Smooth muscle cell of the brain vasculature (primary cell): Measurements from ENCODE around the gene SLC19A3.
"Not testable (repeated sequence)": the region's sequence is repeated elsewhere in the genome, so short reads cannot be mapped to it uniquely, and the experiment has no call there.

Experiments used
- DNase-seq: peaks from one replicate; pipeline ENCODE4 v3.0.0-alpha.2; 2012; ENCODE audit warnings: low read depth, low spot score

Gene SLC19A3

GRCh38 chr2:227717687-227718567 lies at the start of gene SLC19A3:
SLC19A3 (minus strand) TSS chr2:227718028; CDS start chr2:227702318, 15,710 bp downstream.
- peak; percentile 33 for DNase-seq

- peak; percentile 55 for DNase-seq
These were observed 48.6 kb upstream of the SLC19A3 start for GRCh38 chr2:227766373-227766883.

GRCh38 chr2:227765788-227766372 lies 48.1 kb upstream of the SLC19A3 start:
- no peak for DNase-seq

- DNase-seq: no peak
These were observed 44.1 kb upstream of the SLC19A3 start for GRCh38 chr2:227761740-227762476.

GRCh38 chr2:227759411-227760118 lies 41.7 kb upstream of the SLC19A3 start:
- DNase-seq: no peak

- DNase-seq: not testable (repeated sequence)
These were observed 38.4 kb upstream of the SLC19A3 start for GRCh38 chr2:227756261-227756660.

- DNase-seq: no peak
These were observed 30.3 kb upstream of the SLC19A3 start for GRCh38 chr2:227748079-227748478.

GRCh38 chr2:227745594-227745993 lies 27.8 kb upstream of the SLC19A3 start, which contains the start of gene SCYGR8:
SCYGR8 (plus strand) TSS chr2:227745894; CDS start chr2:227745894, 0 bp downstream.
- no peak for DNase-seq

- not testable (repeated sequence) for DNase-seq
These were observed 22.9 kb upstream of the SLC19A3 start for GRCh38 chr2:227740705-227741104.

- DNase-seq: no peak
These were observed 21.5 kb upstream of the SLC19A3 start for GRCh38 chr2:227739351-227739750.

GRCh38 chr2:227728035-227728434 lies 10.2 kb upstream of the SLC19A3 start, which contains the start of gene SCYGR7:
SCYGR7 (plus strand) TSS chr2:227728335; CDS start chr2:227728335, 0 bp downstream.
- no peak for DNase-seq

- no peak for DNase-seq
These were observed 6.7 kb upstream of the SLC19A3 start, which contains the start of gene SCYGR6 for GRCh38 chr2:227724394-227725039. SCYGR6 (minus strand) TSS chr2:227724757; CDS start chr2:227724757, 0 bp downstream.

- not testable (repeated sequence) for DNase-seq
These were observed 5.0 kb upstream of the SLC19A3 start for GRCh38 chr2:227722821-227723220.

- DNase-seq: no peak
These were observed 2.9 kb upstream of the SLC19A3 start for GRCh38 chr2:227720680-227721079.

- no peak for DNase-seq
These were observed 1.8 kb upstream of the SLC19A3 start for GRCh38 chr2:227719641-227720040.

GRCh38 chr2:227716501-227716900 lies 1.3 kb downstream of the SLC19A3 start:
- no peak for DNase-seq

- DNase-seq: no peak
These were observed 4.5 kb downstream of the SLC19A3 start for GRCh38 chr2:227713291-227713690.

- no peak for DNase-seq
These were observed 6.8 kb downstream of the SLC19A3 start for GRCh38 chr2:227710986-227711385.

- no peak for DNase-seq
These were observed 10.4 kb downstream of the SLC19A3 start for GRCh38 chr2:227707390-227707789.

- no peak for DNase-seq
These were observed 11.0 kb downstream of the SLC19A3 start for GRCh38 chr2:227706859-227707258.
